GM12801 (cell line): Measurements from ENCODE around the gene DLX3.

Experiments used
- TF ChIP-seq, protein P1 (sequence below): IDR thresholded peaks from one replicate; pipeline ENCODE4 v1.5.1; 2011; ENCODE audit warnings: control low read depth; ENCODE audit not compliant: insufficient read length; ENCODE audit errors: extremely low read depth

The DLX3 gene

DNA sequence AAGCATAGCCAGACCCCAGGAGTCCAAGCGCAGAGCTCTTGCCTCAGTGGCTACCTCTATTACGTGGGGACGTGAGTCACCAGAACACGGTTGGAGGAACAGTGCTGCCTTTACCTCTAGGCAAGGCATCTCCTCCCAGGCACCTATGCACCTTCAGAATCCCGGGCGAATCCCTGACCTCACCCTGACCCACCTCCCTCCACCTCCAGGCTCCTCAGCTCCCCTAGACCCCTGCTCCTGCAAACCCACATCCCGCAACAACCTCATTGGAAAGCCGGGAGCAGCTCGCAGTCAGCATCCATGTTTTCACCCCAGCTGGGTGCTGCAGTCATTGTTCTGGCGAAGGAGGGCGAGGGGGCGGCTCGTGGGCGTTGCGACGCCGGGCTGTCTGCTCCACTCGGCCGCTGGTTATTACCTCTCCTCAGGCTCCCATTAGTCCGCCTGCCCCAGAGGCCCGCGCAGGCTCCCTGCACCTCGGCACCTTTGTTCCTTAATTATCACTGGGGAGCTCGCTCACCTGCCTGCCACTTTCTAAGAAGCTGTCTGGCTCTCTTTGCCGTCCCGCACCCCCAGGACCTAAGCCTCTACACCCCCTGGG is 50.7 kb downstream of the DLX3 start:
- TF ChIP-seq, protein P1, sequence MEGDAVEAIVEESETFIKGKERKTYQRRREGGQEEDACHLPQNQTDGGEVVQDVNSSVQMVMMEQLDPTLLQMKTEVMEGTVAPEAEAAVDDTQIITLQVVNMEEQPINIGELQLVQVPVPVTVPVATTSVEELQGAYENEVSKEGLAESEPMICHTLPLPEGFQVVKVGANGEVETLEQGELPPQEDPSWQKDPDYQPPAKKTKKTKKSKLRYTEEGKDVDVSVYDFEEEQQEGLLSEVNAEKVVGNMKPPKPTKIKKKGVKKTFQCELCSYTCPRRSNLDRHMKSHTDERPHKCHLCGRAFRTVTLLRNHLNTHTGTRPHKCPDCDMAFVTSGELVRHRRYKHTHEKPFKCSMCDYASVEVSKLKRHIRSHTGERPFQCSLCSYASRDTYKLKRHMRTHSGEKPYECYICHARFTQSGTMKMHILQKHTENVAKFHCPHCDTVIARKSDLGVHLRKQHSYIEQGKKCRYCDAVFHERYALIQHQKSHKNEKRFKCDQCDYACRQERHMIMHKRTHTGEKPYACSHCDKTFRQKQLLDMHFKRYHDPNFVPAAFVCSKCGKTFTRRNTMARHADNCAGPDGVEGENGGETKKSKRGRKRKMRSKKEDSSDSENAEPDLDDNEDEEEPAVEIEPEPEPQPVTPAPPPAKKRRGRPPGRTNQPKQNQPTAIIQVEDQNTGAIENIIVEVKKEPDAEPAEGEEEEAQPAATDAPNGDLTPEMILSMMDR: no peak

GRCh38 chr17:49942947-49943346 is 52.1 kb downstream of the DLX3 start:
- TF ChIP-seq, protein P1: no peak

- TF ChIP-seq, protein P1: no peak
Measured at GRCh38 chr17:49941427-49941826, 53.6 kb downstream of the DLX3 start.
